WTC11 (cell line): ENCODE data around the gene RABGAP1. TPM values are rescaled to one million over a fixed set of nuclear protein-coding genes. Genes with fewer than 3 reads are reported as not detected.

ENCODE experiments used
- ATAC-seq: fragments of 200-7000 bp; cut with Tn5 transposase; 2 replicates; pipeline ENCODE4 v1.10.0; 2021; ENCODE audit warnings: mild to moderate bottlenecking, moderate library complexity
- CTCF ChIA-PET: fragments of 300-600 bp; sonication (Branson Sonifier 250); formaldehyde crosslinking; loops from one replicate; lab custom pipeline; 2021; ENCODE audit warnings: antibody characterized with exemption; lab: Charles Lee
- POLR2A ChIA-PET: fragments of 350-600 bp; sonication (Branson Sonifier 250); formaldehyde crosslinking; loops from one replicate; lab custom pipeline; 2021; ENCODE audit warnings: antibody characterized with exemption; lab: Charles Lee
- DNase-seq: peaks from one replicate; pipeline ENCODE4 v3.0.0; 2021; ENCODE audit warnings: low spot score
- H3K27ac Mint-ChIP-seq: 2 replicates; pipeline ENCODE4 v1.8.0; 2021; ENCODE audit warnings: mixed read lengths
- H3K27me3 Mint-ChIP-seq: 2 replicates; pipeline ENCODE4 v1.8.0; 2021; ENCODE audit warnings: low read depth, mild to moderate bottlenecking, moderate library complexity, mixed read lengths
- H3K36me3 Mint-ChIP-seq: 2 replicates; pipeline ENCODE4 v1.8.0; 2021; ENCODE audit warnings: mixed read lengths
- H3K4me1 Mint-ChIP-seq: 2 replicates; pipeline ENCODE4 v1.8.0; 2022; ENCODE audit warnings: mixed read lengths
- H3K4me3 Mint-ChIP-seq: 2 replicates; pipeline ENCODE4 v1.8.0; 2021; ENCODE audit warnings: mild to moderate bottlenecking, moderate library complexity, mixed read lengths
- H3K9me3 Mint-ChIP-seq: 2 replicates; pipeline ENCODE4 v1.8.0; 2021; ENCODE audit warnings: mixed read lengths
- CREM ChIP-seq: sonication (generic); formaldehyde crosslinking; IDR thresholded peaks from 2 replicates; pipeline ENCODE4 v1.8.1; 2022; ENCODE audit warnings: mild to moderate bottlenecking, missing genetic modification reagents, moderate library complexity
- ELF4 ChIP-seq: sonication (generic); formaldehyde crosslinking; IDR thresholded peaks from 2 replicates; pipeline ENCODE4 v1.8.1; 2022; ENCODE audit warnings: low read depth, mild to moderate bottlenecking, moderate library complexity, missing genetic modification reagents
- ESRRA ChIP-seq: sonication (generic); formaldehyde crosslinking; IDR thresholded peaks from 2 replicates; pipeline ENCODE4 v1.8.1; 2022; ENCODE audit warnings: mild to moderate bottlenecking, missing genetic modification reagents, borderline replicate concordance
- FOXK1 ChIP-seq: sonication (generic); formaldehyde crosslinking; IDR thresholded peaks from 2 replicates; pipeline ENCODE4 v1.8.0; 2022; ENCODE audit warnings: mild to moderate bottlenecking, moderate library complexity, missing genetic modification reagents
- GABPB1 ChIP-seq: sonication (generic); formaldehyde crosslinking; IDR thresholded peaks from 2 replicates; pipeline ENCODE4 v1.8.1; 2023; ENCODE audit warnings: mild to moderate bottlenecking, missing genetic modification reagents
- GRHL2 ChIP-seq: fragments of 250-450 bp; sonication (Bioruptor Pico); IDR thresholded peaks from 2 replicates; pipeline ENCODE4 v1.8.0; 2022; ENCODE audit warnings: mild to moderate bottlenecking, moderate library complexity; ENCODE audit not compliant: insufficient replicate concordance, severe bottlenecking
- HMGA2 ChIP-seq: fragments of 250-450 bp; sonication (Bioruptor Pico); IDR thresholded peaks from 2 replicates; pipeline ENCODE4 v1.4.0; 2021; ENCODE audit warnings: mild to moderate bottlenecking, moderate library complexity
- IRF2 ChIP-seq: sonication (generic); formaldehyde crosslinking; IDR thresholded peaks from 2 replicates; pipeline ENCODE4 v1.8.0; 2022; ENCODE audit warnings: low read depth, missing genetic modification reagents, borderline replicate concordance
- SMAD4 ChIP-seq: sonication (generic); formaldehyde crosslinking; IDR thresholded peaks from 2 replicates; pipeline ENCODE4 v1.8.0; 2022; ENCODE audit warnings: mild to moderate bottlenecking, missing genetic modification reagents
- ZNF138 ChIP-seq: sonication (generic); formaldehyde crosslinking; conservative IDR thresholded peaks from 2 replicates; pipeline ENCODE4 v1.8.1; 2022; ENCODE audit warnings: mild to moderate bottlenecking, moderate library complexity, missing genetic modification reagents
- total RNA-seq: library from RNA; stranded (reverse); gene quantifications from 3 replicates; pipeline ENCODE4 v1.2.3, GENCODE V29; 2021
- TF ChIP-seq, protein P1 (sequence below): sonication (generic); formaldehyde crosslinking; IDR thresholded peaks from 2 replicates; pipeline ENCODE4 v1.8.0; 2023; ENCODE audit warnings: missing genetic modification reagents, mild to moderate bottlenecking, borderline replicate concordance
- TF ChIP-seq, protein P2 (sequence below): sonication (generic); formaldehyde crosslinking; IDR thresholded peaks from 2 replicates; pipeline ENCODE4 v1.8.0; 2022; ENCODE audit warnings: mild to moderate bottlenecking, missing genetic modification reagents
- TF ChIP-seq, protein P3 (sequence below): sonication (generic); formaldehyde crosslinking; IDR thresholded peaks from 2 replicates; pipeline ENCODE4 v1.8.1; 2022; ENCODE audit warnings: mild to moderate bottlenecking, missing genetic modification reagents, moderate library complexity, borderline replicate concordance
- TF ChIP-seq, protein P4 (sequence below): sonication (generic); formaldehyde crosslinking; conservative IDR thresholded peaks from 2 replicates; pipeline ENCODE4 v1.8.1; 2022; ENCODE audit warnings: mild to moderate bottlenecking, missing genetic modification reagents
- TF ChIP-seq, protein P5 (sequence below): fragments of 250-450 bp; sonication (Bioruptor Pico); IDR thresholded peaks from 2 replicates; pipeline ENCODE4 v1.9.0; 2021; ENCODE audit warnings: mild to moderate bottlenecking
- TF ChIP-seq, protein P6 (sequence below): sonication (generic); formaldehyde crosslinking; IDR thresholded peaks from 2 replicates; pipeline ENCODE4 v1.8.1; 2022; ENCODE audit warnings: missing genetic modification reagents, borderline replicate concordance

The RABGAP1 gene
- total RNA-seq, 1 experiment from 2014 or later: 38.1 TPM

- H3K27ac Mint-ChIP-seq: no peak overlapping the region
- ChIA-PET POLR2A (no interaction called here), CTCF (interaction anchor here (1.5 to 3.1 kb wide), 2 partner anchors 10 to 263 kb away, joined by 3 to 11 read pairs; no protein-coding TSS in a partner anchor)
Observed at GRCh38 chr9:123087359-123087888, 146.6 kb downstream of the RABGAP1 start.

DNA sequence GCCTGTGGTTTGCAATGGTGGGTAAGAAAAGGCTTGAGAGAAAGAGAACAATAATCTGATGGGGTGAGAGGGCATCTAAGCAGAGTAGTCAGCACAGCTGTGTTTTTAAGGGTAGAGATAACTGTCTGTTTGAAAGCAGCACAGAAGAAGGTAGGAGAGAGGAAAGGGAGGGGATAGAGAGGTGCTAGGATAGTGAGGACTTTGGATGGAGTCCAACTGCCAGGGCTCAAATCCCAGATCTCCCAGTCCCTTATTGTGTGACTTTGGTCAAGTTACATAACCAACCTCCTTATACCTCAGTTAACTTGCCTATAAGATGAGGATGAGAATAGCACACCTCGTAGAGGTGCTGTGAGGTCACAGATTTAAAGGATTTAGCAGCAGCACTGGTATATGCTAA is 148.2 kb downstream of the RABGAP1 start:
- Mint-ChIP-seq H3K9me3 (no peaks in the 10 kb centered on the region), H3K27ac (no peak overlapping the region), H3K4me1 (peaks cover 25% of the 10 kb centered on the region), H3K27me3 (no peaks in the 10 kb centered on the region), H3K4me3 (no peak overlapping the region), H3K36me3 (peaks cover 58% of the 10 kb centered on the region)
- no peak for DNase-seq
- ATAC-seq: no peak
- TF ChIP-seq, protein P1, sequence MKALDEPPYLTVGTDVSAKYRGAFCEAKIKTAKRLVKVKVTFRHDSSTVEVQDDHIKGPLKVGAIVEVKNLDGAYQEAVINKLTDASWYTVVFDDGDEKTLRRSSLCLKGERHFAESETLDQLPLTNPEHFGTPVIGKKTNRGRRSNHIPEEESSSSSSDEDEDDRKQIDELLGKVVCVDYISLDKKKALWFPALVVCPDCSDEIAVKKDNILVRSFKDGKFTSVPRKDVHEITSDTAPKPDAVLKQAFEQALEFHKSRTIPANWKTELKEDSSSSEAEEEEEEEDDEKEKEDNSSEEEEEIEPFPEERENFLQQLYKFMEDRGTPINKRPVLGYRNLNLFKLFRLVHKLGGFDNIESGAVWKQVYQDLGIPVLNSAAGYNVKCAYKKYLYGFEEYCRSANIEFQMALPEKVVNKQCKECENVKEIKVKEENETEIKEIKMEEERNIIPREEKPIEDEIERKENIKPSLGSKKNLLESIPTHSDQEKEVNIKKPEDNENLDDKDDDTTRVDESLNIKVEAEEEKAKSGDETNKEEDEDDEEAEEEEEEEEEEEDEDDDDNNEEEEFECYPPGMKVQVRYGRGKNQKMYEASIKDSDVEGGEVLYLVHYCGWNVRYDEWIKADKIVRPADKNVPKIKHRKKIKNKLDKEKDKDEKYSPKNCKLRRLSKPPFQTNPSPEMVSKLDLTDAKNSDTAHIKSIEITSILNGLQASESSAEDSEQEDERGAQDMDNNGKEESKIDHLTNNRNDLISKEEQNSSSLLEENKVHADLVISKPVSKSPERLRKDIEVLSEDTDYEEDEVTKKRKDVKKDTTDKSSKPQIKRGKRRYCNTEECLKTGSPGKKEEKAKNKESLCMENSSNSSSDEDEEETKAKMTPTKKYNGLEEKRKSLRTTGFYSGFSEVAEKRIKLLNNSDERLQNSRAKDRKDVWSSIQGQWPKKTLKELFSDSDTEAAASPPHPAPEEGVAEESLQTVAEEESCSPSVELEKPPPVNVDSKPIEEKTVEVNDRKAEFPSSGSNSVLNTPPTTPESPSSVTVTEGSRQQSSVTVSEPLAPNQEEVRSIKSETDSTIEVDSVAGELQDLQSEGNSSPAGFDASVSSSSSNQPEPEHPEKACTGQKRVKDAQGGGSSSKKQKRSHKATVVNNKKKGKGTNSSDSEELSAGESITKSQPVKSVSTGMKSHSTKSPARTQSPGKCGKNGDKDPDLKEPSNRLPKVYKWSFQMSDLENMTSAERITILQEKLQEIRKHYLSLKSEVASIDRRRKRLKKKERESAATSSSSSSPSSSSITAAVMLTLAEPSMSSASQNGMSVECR (CRISPR knock-in tag): no peak
- no peak for TF ChIP-seq ESRRA (CRISPR knock-in tag)
- TF ChIP-seq, protein P2, sequence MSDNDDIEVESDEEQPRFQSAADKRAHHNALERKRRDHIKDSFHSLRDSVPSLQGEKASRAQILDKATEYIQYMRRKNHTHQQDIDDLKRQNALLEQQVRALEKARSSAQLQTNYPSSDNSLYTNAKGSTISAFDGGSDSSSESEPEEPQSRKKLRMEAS (CRISPR knock-in tag): no peak
- TF ChIP-seq SMAD4 (CRISPR knock-in tag): no peak
- TF ChIP-seq ELF4: no peak
- TF ChIP-seq, protein P3, sequence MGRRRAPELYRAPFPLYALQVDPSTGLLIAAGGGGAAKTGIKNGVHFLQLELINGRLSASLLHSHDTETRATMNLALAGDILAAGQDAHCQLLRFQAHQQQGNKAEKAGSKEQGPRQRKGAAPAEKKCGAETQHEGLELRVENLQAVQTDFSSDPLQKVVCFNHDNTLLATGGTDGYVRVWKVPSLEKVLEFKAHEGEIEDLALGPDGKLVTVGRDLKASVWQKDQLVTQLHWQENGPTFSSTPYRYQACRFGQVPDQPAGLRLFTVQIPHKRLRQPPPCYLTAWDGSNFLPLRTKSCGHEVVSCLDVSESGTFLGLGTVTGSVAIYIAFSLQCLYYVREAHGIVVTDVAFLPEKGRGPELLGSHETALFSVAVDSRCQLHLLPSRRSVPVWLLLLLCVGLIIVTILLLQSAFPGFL (CRISPR knock-in tag): no peak
- POLR2A ChIA-PET: no interaction called here
- CTCF ChIA-PET: interaction anchor here (0.9 to 1.5 kb wide), 2 partner anchors 9 to 260 kb away, joined by 3 read pairs; no protein-coding TSS in a partner anchor

More at GRCh38 chr9:123087359-123087888, 146.6 kb downstream of the RABGAP1 start:
- H3K27me3 Mint-ChIP-seq: no peaks in the 10 kb centered on the region
- DNase-seq (no peak), ATAC-seq (no peak)
- H3K36me3 Mint-ChIP-seq: peaks cover 46% of the 10 kb centered on the region
- H3K9me3 Mint-ChIP-seq: no peaks in the 10 kb centered on the region
- H3K4me3 Mint-ChIP-seq: no peak overlapping the region
- TF ChIP-seq CREM (CRISPR knock-in tag) (no peak), GABPB1 (CRISPR knock-in tag) (peak; percentile 72; the same call in 1 of the 2 replicates)
- peaks cover 23% of the 10 kb centered on the region for H3K4me1 Mint-ChIP-seq

DNA sequence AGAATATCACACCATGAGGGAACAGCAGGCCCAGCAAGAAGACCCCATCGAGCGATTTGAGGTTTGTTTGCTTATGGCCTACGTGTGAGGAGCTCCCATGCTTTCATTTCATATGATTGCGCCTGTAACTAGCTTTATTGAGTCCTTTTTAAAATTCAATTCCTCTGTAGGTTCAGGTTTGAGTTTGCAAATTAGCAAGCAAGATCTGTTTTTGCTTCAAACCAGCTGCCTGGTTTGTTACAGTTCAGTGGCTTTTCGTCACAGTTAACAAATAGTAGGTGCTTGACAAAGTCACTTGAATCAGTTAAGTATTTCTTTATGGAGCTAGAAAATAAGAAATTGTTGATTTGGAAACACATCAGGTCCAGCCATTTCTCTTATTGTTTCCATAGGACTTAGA is 149.0 kb downstream of the RABGAP1 start:
- no peaks in the 10 kb centered on the region for H3K27me3 Mint-ChIP-seq
- POLR2A ChIA-PET: no interaction called here
- TF ChIP-seq FOXK1 (CRISPR knock-in tag): no peak
- TF ChIP-seq GRHL2 (CRISPR knock-in tag): no peak
- TF ChIP-seq HMGA2: no peak
- TF ChIP-seq IRF2 (CRISPR knock-in tag): no peak
- TF ChIP-seq ZNF138: no peak
- TF ChIP-seq, protein P4, sequence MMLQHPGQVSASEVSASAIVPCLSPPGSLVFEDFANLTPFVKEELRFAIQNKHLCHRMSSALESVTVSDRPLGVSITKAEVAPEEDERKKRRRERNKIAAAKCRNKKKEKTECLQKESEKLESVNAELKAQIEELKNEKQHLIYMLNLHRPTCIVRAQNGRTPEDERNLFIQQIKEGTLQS (CRISPR knock-in tag): no peak
- TF ChIP-seq, protein P5, sequence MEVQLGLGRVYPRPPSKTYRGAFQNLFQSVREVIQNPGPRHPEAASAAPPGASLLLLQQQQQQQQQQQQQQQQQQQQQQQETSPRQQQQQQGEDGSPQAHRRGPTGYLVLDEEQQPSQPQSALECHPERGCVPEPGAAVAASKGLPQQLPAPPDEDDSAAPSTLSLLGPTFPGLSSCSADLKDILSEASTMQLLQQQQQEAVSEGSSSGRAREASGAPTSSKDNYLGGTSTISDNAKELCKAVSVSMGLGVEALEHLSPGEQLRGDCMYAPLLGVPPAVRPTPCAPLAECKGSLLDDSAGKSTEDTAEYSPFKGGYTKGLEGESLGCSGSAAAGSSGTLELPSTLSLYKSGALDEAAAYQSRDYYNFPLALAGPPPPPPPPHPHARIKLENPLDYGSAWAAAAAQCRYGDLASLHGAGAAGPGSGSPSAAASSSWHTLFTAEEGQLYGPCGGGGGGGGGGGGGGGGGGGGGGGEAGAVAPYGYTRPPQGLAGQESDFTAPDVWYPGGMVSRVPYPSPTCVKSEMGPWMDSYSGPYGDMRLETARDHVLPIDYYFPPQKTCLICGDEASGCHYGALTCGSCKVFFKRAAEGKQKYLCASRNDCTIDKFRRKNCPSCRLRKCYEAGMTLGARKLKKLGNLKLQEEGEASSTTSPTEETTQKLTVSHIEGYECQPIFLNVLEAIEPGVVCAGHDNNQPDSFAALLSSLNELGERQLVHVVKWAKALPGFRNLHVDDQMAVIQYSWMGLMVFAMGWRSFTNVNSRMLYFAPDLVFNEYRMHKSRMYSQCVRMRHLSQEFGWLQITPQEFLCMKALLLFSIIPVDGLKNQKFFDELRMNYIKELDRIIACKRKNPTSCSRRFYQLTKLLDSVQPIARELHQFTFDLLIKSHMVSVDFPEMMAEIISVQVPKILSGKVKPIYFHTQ: no peak
- TF ChIP-seq, protein P6, sequence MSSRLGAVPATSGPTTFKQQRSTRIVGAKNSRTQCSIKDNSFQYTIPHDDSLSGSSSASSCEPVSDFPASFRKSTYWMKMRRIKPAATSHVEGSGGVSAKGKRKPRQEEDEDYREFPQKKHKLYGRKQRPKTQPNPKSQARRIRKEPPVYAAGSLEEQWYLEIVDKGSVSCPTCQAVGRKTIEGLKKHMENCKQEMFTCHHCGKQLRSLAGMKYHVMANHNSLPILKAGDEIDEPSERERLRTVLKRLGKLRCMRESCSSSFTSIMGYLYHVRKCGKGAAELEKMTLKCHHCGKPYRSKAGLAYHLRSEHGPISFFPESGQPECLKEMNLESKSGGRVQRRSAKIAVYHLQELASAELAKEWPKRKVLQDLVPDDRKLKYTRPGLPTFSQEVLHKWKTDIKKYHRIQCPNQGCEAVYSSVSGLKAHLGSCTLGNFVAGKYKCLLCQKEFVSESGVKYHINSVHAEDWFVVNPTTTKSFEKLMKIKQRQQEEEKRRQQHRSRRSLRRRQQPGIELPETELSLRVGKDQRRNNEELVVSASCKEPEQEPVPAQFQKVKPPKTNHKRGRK (CRISPR knock-in tag): no peak

More for the DNA sequence above, 149.0 kb downstream of the RABGAP1 start:
- DNase-seq: no peak
- peak overlapping the region; percentile 34; the same call in 1 of the 2 replicates for H3K27ac Mint-ChIP-seq
- peaks cover 53% of the 10 kb centered on the region for H3K36me3 Mint-ChIP-seq
- no peaks in the 10 kb centered on the region for H3K9me3 Mint-ChIP-seq
- CTCF ChIA-PET: interaction anchor here (0.7 kb wide), 1 partner anchor 146 kb away, joined by 4 read pairs; no protein-coding TSS in a partner anchor
- no peak overlapping the region for H3K4me3 Mint-ChIP-seq
- no peak for ATAC-seq
- H3K4me1 Mint-ChIP-seq: peaks cover 18% of the 10 kb centered on the region
